ENCODE data around the gene KIAA0586. TPM values are rescaled to one million over a fixed set of nuclear protein-coding genes. Genes with fewer than 3 reads are reported as not detected.
"Not testable (repeated sequence)": the region's sequence is repeated elsewhere in the genome, so short reads cannot be mapped to it uniquely, and the experiment has no call there.

Gene KIAA0586
- total RNA-seq, 1 donor from 2014 or later: 18.3 TPM

GRCh38 chr14:58584383-58584782 is 156.9 kb downstream of the KIAA0586 start:
- Mint-ChIP-seq H3K4me1 (ENCODE audit: unreplicated experiment) (no peaks in the 10 kb centered on the region), H3K36me3 (ENCODE audit: low read depth, unreplicated experiment) (no peaks in the 10 kb centered on the region), H3K27ac (ENCODE audit: unreplicated experiment) (no peak overlapping the region), H3K9me3 (ENCODE audit: unreplicated experiment) (no peaks in the 10 kb centered on the region), H3K27me3 (ENCODE audit: unreplicated experiment) (peaks cover 1% of the 10 kb centered on the region), H3K4me3 (ENCODE audit: unreplicated experiment) (no peak overlapping the region)
- DNase-seq (ENCODE audit: low spot score): no peak
- no peak for TF ChIP-seq CTCF (IDR thresholded peaks at IDR 0.05; ENCODE audit: unreplicated experiment)

DNA sequence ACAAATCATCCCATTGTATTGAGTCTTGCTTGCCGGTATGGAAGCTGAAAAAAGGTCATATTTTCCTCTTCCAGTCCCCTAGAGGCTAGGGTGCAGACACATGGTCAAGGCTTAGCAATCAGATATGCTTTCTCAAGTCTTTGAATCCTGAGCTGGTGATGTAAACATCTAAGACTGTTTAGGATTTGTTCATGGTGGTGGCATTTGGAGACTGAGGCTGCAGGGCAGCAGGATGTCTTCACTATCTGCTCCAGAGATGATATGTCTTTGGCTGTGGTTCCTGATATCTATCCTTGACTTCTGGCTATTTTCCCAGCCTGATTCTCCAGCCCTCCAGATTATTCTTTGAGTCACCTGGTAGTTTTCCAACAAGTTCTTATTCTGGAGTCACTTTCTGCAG is 159.8 kb downstream of the KIAA0586 start:
- no peak overlapping the region for H3K4me3 Mint-ChIP-seq (ENCODE audit: unreplicated experiment)
- no peaks in the 10 kb centered on the region for H3K4me1 Mint-ChIP-seq (ENCODE audit: unreplicated experiment)
- no peak for DNase-seq (ENCODE audit: low spot score)
- no peak overlapping the region for H3K27ac Mint-ChIP-seq (ENCODE audit: unreplicated experiment)
- H3K36me3 Mint-ChIP-seq (ENCODE audit: low read depth, unreplicated experiment): no peaks in the 10 kb centered on the region
- no peaks in the 10 kb centered on the region for H3K9me3 Mint-ChIP-seq (ENCODE audit: unreplicated experiment)
- peaks cover 1% of the 10 kb centered on the region for H3K27me3 Mint-ChIP-seq (ENCODE audit: unreplicated experiment)
- TF ChIP-seq CTCF (IDR thresholded peaks at IDR 0.05; ENCODE audit: unreplicated experiment): no peak

DNA sequence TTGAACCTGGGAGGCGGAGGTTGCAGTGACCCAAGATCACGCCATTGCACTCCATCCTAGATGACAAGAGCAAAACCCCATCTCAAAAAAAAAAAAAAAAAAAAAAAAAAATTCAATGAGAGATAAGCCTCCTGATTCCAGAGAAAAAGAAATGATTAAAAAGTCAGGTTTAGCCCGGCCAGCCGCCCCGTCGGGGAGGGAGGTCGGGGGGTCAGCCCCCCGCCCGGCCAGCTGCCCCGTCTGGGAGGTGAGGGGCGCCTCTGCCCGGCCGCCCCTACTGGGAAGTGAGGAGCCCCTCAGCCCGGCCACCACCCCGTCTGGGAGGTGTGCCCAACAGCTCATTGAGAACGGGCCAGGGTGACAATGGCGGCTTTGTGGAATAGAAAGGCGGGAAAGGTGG is 160.8 kb downstream of the KIAA0586 start:
- H3K36me3 Mint-ChIP-seq (ENCODE audit: low read depth, unreplicated experiment); H3K4me1 Mint-ChIP-seq (ENCODE audit: unreplicated experiment): not testable (repeated sequence)

DNA sequence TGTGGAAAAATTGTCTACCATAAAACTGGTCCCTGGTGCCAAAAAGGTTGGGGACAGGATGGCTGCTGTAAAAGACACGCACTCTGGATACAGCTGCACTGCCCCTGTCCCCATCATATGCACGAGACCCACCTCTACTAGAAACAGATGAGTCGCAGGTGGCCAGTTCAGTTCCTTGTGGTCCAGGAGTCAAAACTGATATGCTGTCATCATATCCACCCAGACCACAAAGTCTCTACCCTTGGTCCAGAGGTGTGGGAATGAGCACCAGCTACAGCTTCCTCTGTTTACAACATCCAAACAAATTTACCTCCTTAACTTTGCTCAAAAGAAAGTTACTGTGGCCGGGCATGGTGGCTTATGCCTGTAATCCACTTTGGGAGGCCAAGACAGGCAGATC is 166.5 kb downstream of the KIAA0586 start:
- Mint-ChIP-seq H3K27ac (ENCODE audit: unreplicated experiment) (no peak overlapping the region), H3K36me3 (ENCODE audit: low read depth, unreplicated experiment) (no peaks in the 10 kb centered on the region), H3K9me3 (ENCODE audit: unreplicated experiment) (no peaks in the 10 kb centered on the region), H3K27me3 (ENCODE audit: unreplicated experiment) (no peaks in the 10 kb centered on the region), H3K4me1 (ENCODE audit: unreplicated experiment) (no peaks in the 10 kb centered on the region), H3K4me3 (ENCODE audit: unreplicated experiment) (no peak overlapping the region)
- DNase-seq (ENCODE audit: low spot score): no peak
- no peak for TF ChIP-seq CTCF (IDR thresholded peaks at IDR 0.05; ENCODE audit: unreplicated experiment)

More for the DNA sequence above, 160.8 kb downstream of the KIAA0586 start:
- H3K4me3 Mint-ChIP-seq (ENCODE audit: unreplicated experiment); H3K27ac Mint-ChIP-seq (ENCODE audit: unreplicated experiment); DNase-seq (ENCODE audit: low spot score); H3K9me3 Mint-ChIP-seq (ENCODE audit: unreplicated experiment); H3K27me3 Mint-ChIP-seq (ENCODE audit: unreplicated experiment): not testable (repeated sequence)

- H3K36me3 Mint-ChIP-seq (ENCODE audit: low read depth, unreplicated experiment): no peaks in the 10 kb centered on the region
- no peak overlapping the region for H3K4me3 Mint-ChIP-seq (ENCODE audit: unreplicated experiment)
- no peaks in the 10 kb centered on the region for H3K27me3 Mint-ChIP-seq (ENCODE audit: unreplicated experiment)
- H3K9me3 Mint-ChIP-seq (ENCODE audit: unreplicated experiment): no peaks in the 10 kb centered on the region
- H3K4me1 Mint-ChIP-seq (ENCODE audit: unreplicated experiment): no peaks in the 10 kb centered on the region
- no peak for DNase-seq (ENCODE audit: low spot score)
- no peak for TF ChIP-seq CTCF (IDR thresholded peaks at IDR 0.05; ENCODE audit: unreplicated experiment)
- H3K27ac Mint-ChIP-seq (ENCODE audit: unreplicated experiment): no peak overlapping the region
Measured at GRCh38 chr14:58597041-58597440, 169.5 kb downstream of the KIAA0586 start.
